RKO (cell line): ENCODE results near the gene DDAH1.
"Not testable (repeated sequence)": the region's sequence is repeated elsewhere in the genome, so short reads cannot be mapped to it uniquely, and the experiment has no call there.

Experiments used
- DNase-seq: peaks from one replicate; pipeline ENCODE4 v3.0.0-alpha.2; 2016; ENCODE audit warnings: low spot score

The DDAH1 gene

GRCh38 chr1:85470130-85470529, 5.2 kb upstream of the DDAH1 start:
- not testable (repeated sequence) for DNase-seq

GRCh38 chr1:85467929-85468540, 3.1 kb upstream of the DDAH1 start:
- no peak for DNase-seq

GRCh38 chr1:85467036-85467435, 2.1 kb upstream of the DDAH1 start:
- DNase-seq: no peak

- DNase-seq: peak; percentile 16
These were observed 801 bp upstream of the DDAH1 start for GRCh38 chr1:85465786-85466134.

GRCh38 chr1:85464497-85465098, 361 bp downstream of the DDAH1 start:
- DNase-seq: peak; percentile 81

GRCh38 chr1:85463731-85464496, 1.0 kb downstream of the DDAH1 start:
- peak; percentile 51 for DNase-seq

GRCh38 chr1:85462931-85463649, 1.9 kb downstream of the DDAH1 start:
- DNase-seq: peak; percentile 25

- no peak for DNase-seq
These were observed 3.6 kb downstream of the DDAH1 start for GRCh38 chr1:85461216-85461918.

- DNase-seq: no peak
These were observed 4.3 kb downstream of the DDAH1 start for GRCh38 chr1:85460555-85461088.

GRCh38 chr1:85459290-85459689, 5.7 kb downstream of the DDAH1 start:
- DNase-seq: no peak

- no peak for DNase-seq
These were observed 10.7 kb downstream of the DDAH1 start for GRCh38 chr1:85454214-85454613.

GRCh38 chr1:85453640-85454194, 11.2 kb downstream of the DDAH1 start:
- DNase-seq: no peak

GRCh38 chr1:85452948-85453347, 12.0 kb downstream of the DDAH1 start:
- no peak for DNase-seq

- DNase-seq: no peak
These were observed 13.6 kb downstream of the DDAH1 start for GRCh38 chr1:85451236-85451830.

- no peak for DNase-seq
These were observed 14.1 kb downstream of the DDAH1 start for GRCh38 chr1:85450832-85451231.

- DNase-seq: no peak
These were observed 15.6 kb downstream of the DDAH1 start for GRCh38 chr1:85449356-85449755.

- DNase-seq: no peak
These were observed 16.6 kb downstream of the DDAH1 start for GRCh38 chr1:85448358-85448757.

GRCh38 chr1:85447006-85447943, 17.7 kb downstream of the DDAH1 start:
- DNase-seq: no peak

GRCh38 chr1:85445906-85446305, 19.1 kb downstream of the DDAH1 start:
- peak; percentile 46 for DNase-seq

- DNase-seq: no peak
These were observed 20.6 kb downstream of the DDAH1 start for GRCh38 chr1:85444381-85444780.
